GM21619 (cell line): ENCODE results near the gene ACTRT2.

ENCODE experiments used
- ATAC-seq: cut with Tn5 transposase; IDR thresholded peaks from one replicate; pipeline ENCODE4 v1.9.1; 2021; ENCODE audit not compliant: unreplicated experiment

ACTRT2 gene

GRCh38 chr1:2983706-2984398 is 37.4 kb upstream of the ACTRT2 start:
- no peak for ATAC-seq

GRCh38 chr1:2984399-2985061 is 36.7 kb upstream of the ACTRT2 start:
- ATAC-seq: no peak

DNA sequence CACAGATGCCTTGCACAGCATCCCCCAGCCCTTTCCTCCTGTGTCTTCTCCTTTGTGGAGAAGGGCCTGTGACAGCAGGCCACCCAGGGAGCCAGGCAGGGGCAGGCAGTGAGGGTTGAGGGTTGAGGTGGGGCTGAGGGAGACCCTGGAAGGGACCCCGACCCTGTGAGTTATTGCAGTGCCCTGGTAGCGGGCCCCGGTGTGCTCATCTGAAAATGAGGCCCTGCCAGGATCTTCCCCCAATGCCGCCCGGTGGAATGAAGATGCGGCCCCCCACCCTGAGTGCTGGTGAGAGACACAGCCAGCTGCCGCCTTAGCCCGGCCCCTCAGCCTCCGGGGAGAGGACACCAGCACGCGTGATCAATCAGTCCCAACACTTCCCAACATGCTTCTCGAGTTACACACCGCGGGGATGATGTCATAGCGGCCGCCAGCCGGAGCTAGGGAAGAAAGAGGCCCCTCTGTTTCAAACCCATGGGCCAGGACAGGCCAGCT is 36.2 kb upstream of the ACTRT2 start:
- ATAC-seq: no peak

GRCh38 chr1:2985694-2986548 is 35.3 kb upstream of the ACTRT2 start:
- no peak for ATAC-seq

- no peak for ATAC-seq
Measured at GRCh38 chr1:2986549-2987305, 34.5 kb upstream of the ACTRT2 start.

GRCh38 chr1:2987773-2988172 is 33.5 kb upstream of the ACTRT2 start:
- ATAC-seq: no peak

GRCh38 chr1:2988256-2988655 is 33.0 kb upstream of the ACTRT2 start:
- no peak for ATAC-seq

DNA sequence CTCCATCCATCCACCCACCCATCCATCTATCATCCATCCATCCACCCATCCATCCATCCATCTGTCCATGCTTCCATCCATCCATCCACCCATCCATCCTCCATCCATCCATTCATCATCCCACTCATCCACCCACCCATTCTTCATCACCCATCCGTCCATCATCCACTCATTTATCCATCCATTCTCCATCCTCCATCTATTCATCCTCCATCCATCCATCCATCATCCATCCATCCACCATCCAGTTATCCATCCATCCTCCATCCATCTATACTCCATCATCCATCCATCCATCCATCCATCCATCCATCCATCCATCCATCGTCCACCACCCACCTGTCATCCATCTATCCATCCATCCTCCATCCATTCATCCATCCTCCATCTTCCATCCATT is 32.1 kb upstream of the ACTRT2 start:
- ATAC-seq: no peak

GRCh38 chr1:2989976-2990375 is 31.3 kb upstream of the ACTRT2 start:
- no peak for ATAC-seq

DNA sequence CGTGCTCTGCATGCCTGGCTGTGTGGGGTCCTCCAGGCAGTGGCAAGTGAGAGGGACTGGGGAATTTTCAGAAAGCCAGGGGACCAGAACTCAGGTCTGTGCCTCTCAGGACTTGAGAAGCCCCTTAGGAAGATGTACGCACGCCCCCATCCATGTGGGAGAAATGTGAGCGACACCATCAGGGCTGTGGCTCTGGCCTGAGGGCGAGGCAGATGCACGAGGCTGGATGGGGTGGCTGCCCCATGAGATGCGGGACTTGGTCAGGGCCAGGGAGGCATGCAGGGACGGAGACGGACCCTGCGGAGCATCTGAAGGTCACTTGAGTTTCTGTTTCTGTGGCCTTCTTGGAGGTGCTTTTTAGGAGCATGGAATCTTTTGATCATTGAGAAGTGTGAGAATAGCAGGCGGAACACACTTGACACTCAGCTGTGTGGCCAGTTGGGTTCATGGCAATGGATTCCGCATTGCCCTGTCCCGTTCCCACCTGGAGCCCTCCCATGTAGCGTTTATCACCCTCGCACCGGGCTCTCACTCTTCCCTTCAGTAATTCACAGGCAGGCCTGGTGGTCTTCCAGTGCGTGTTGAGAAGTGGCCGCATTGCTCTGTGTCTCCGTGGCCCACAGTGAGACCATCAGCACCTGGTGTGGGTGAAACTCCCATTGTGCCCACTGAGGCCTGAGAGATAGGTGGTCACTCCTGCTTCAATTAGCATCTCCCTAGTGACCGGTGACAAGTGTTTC is 30.7 kb upstream of the ACTRT2 start:
- no peak for ATAC-seq

- ATAC-seq: no peak
Measured at GRCh38 chr1:2991753-2992495, 29.3 kb upstream of the ACTRT2 start.

- ATAC-seq: no peak
Measured at GRCh38 chr1:2998503-2999100, 22.7 kb upstream of the ACTRT2 start.

DNA sequence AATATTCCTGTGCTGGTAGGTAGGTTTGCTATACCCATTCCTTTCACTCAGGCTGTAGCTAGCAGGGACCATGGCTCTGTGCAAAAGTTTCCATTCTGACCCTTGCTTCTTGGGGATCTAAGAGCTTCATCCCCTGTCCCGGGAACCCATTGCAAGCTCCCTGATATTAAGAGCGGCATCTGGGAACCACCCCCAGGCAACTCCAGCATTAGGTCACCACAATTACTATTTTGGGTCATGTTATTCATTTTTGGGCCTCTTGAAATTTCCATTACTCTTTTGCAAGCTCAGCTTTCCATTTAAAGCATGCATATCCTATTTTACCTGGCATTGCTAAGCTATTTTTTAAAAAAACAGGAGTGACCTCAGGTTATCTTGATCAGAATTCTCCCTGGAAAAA is 22.1 kb upstream of the ACTRT2 start:
- no peak for ATAC-seq

DNA sequence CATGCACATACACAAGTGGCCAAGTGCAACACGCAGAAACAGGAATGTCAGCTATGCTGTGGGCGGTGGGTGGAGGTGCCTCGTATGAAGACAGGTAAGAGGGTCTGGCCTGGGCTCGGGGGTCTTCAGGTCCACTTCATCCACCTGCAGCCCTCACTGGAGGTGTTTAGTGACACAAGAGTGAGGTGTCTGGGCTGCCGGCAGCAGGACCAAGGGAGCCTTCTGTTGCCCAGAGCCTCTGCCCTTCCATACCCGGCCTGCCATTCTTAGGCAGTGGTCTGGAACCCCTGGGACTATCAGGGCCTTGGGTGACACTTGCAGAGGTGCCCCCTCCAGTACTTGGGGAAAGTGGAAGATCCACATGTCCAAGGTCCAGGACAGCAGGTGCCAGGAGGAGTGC is 21.7 kb upstream of the ACTRT2 start:
- no peak for ATAC-seq

- ATAC-seq: no peak
Measured at GRCh38 chr1:3000214-3000613, 21.1 kb upstream of the ACTRT2 start.

GRCh38 chr1:3000671-3001470 is 20.4 kb upstream of the ACTRT2 start:
- ATAC-seq: no peak

DNA sequence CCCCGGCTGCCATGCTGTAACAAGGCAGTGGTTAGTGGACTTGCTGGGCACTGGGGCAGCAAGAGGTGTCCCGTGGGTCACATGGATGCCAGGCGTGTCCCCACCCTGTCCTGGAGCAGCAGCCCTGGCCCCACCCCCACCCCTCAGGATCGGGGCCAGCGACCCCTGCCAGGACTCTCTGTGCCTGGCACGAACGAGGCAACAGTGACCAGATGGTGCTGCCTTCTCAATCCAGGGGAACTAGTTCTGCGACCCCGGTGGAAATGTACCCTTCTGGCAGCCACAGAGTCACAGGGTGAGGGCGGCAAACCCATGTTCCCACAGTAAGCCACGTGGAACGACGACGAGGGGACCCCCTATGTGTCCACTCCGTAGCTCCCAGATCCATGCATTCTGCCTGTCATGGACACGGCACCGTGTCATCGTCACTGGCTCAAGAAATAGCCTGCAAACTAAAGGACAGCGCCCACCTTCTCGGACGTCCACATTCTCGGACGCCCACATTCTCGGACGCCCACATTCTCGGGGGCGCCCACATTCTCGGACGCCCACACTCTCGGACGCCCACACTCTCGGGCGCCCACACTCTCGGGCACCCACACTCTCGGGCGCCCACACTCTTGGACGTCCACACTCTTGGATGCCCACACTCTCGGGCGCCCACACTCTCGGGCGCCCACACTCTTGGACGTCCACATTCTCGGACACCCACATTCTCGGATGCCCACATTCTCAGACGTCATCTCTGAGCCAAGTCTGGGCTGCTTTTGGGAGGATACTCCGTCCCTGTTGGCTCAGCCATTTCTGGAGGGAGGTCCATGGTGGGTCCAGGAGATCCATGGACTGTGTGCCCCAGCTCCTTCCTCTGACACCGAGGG is 19.6 kb upstream of the ACTRT2 start:
- no peak for ATAC-seq
